Heart left ventricle (tissue), 16 donors: ENCODE data around the gene AMZ2. TPM values are rescaled to one million over a fixed set of nuclear protein-coding genes. Genes with fewer than 3 reads are reported as not detected.

Experiments
- ATAC-seq, 4 donors: fragments of 200-7000 bp; cut with Tn5 transposase; one replicate each; pipeline ENCODE4 v1.9.1; 2020 to 2022; ENCODE audit warnings: moderate library complexity in 4 of 4, mild to moderate bottlenecking in 3 of 4, moderate number of reproducible peaks in 1 of 4
- DNase-seq, 5 donors: peaks; one replicate each; pipeline ENCODE4 v3.0.0-alpha.2; 2020
- H3K27ac ChIP-seq, 12 donors: fragments of 200-600 bp; sonication (generic) in 4 of 12; one replicate each; pipeline versions ENCODE4 v1.5.0 to v1.8.0; 2016 to 2022; ENCODE audit warnings: mild to moderate bottlenecking in 2 of 12
- H3K27me3 ChIP-seq, 9 donors: fragments of 200-600 bp; sonication (generic) in 2 of 9; one replicate each; pipeline versions ENCODE4 v1.5.1 to v1.8.0; 2016 to 2022; ENCODE audit warnings: mild to moderate bottlenecking in 3 of 9
- H3K36me3 ChIP-seq, 9 donors: fragments of 200-600 bp; sonication (generic) in 2 of 9; one replicate each; pipeline versions ENCODE4 v1.5.0 to v1.8.0; 2018 to 2022; ENCODE audit warnings: mild to moderate bottlenecking in 2 of 9
- H3K4me1 ChIP-seq, 12 donors: fragments of 200-600 bp; sonication (generic) in 4 of 12; one replicate each; pipeline versions ENCODE4 v1.5.0 to v1.8.0; 2016 to 2022; ENCODE audit warnings: mild to moderate bottlenecking in 3 of 12
- H3K4me3 ChIP-seq, 12 donors: fragments of 200-600 bp; sonication (generic) in 4 of 12; one replicate each; pipeline versions ENCODE4 v1.5.0 to v1.8.0; 2017 to 2022; ENCODE audit warnings: mild to moderate bottlenecking in 9 of 12, moderate library complexity in 4 of 12
- H3K9me3 ChIP-seq, 12 donors: fragments of 200-600 bp; sonication (generic) in 4 of 12; one replicate each; pipeline versions ENCODE4 v1.5.0 to v1.8.0; 2016 to 2022; ENCODE audit warnings: mild to moderate bottlenecking in 1 of 12
- CTCF ChIP-seq, 12 donors: fragments of 200-600 bp; sonication (generic) in 4 of 12; IDR thresholded peaks; one replicate each; pipeline versions ENCODE4 v1.5.0 to v1.8.0; 2018 to 2022; ENCODE audit warnings: antibody characterized with exemption in 12 of 12, mild to moderate bottlenecking in 5 of 12
- POLR2A ChIP-seq, 2 donors: fragments of 450-650 bp; IDR thresholded peaks; one replicate each; pipeline ENCODE4 v1.6.1; 2017; ENCODE audit warnings: antibody characterized with exemption in 2 of 2, mild to moderate bottlenecking in 2 of 2, moderate library complexity in 2 of 2
- WGBS, 4 donors: extraction: QIAGEN DNeasy Blood & Tissue Kit in 2 of 4; methylation state at CpG; one replicate each; pipeline versions ENCODE4 v1.1.5 to v1.1.7; 2013 to 2018; 5-methylcytosine and 5-hydroxymethylcytosine counted together
- intact Hi-C, 10 donors: fragments of 100-400 bp; cut with DNase I; formaldehyde crosslinking; loops; one replicate each; pipeline versions ENCODE4 v1.11.1 to v1.14.2; 2022
- polyA plus RNA-seq, 2 donors: library from polyadenylated mRNA; stranded (reverse); fragments of 200-250 nt; gene quantifications; one replicate each; pipeline ENCODE4 v1.2.3, GENCODE V29; 2013
- total RNA-seq, 9 donors: library from RNA; depleted of rRNA in 2 of 9; stranded (reverse); fragments of >200 nt in 2 of 9; fragmentation: NEBNext Ultra II Directional in 3 of 9; extraction: Animal tissue kit (Norgen Biotek cat#: 25700) in 3 of 9; gene quantifications; one replicate each; pipeline versions ENCODE4 v1.1.0 to v1.2.4, GENCODE V29; 2016 to 2023
- donor health status: ischemic (EF 13 %, LVEDD 7.1; RV severe dilation, severe dysfunction).
- donor health status: healthy with polysubstance abuse.
- donor health status: DM: no; HTN: yes; CAD: no.
- donor health status: DM: no; HTN: no; CAD: no.
- donor health status: ischemic (EF 25% LVEDD 6.9; RV normal size, moderate dysfunction).
- donor health status: ischemic (EF 25% LVEDD 5.7; RV mildly dilated, moderate dysfunction).
- donor health status: healthy.
- donor health status: DM: yes; HTN: yes; CAD: no.
- donor health status: ischemic (EF 35%, LVEDD 5.7; RV mildly dilated, moderate dysfunction).
- donor health status: nonischemic (EF 11% LVEDD 7.7; RV severe dilation, severe dysfunction).
- donor health status: DM: yes; HTN: yes; CAD: no.
- donor health status: PGD.
- donor health status: ischemic (EF 29% LVEDD 5.4; RV normal size, mild dysfunction).
- donor health status: nonischemic (EF 23%, LVEDD 6.1; RV moderate dilation, normal function).

Gene AMZ2
- total and polyA plus RNA-seq, 11 donors, result 52.9 to 141 (median 89.1) TPM

- Histone ChIP-seq H3K4me1 (peaks cover 0 to 31% (median 0%) of the 10 kb centered on the region in 12 donors), H3K27me3 (peaks cover 0 to 28% (median 0%) of the 10 kb centered on the region in 9 donors), H3K27ac (no peak overlapping the region), H3K36me3 (no peaks in the 10 kb centered on the region), H3K4me3 (no peak overlapping the region), H3K9me3 (no peaks in the 10 kb centered on the region)
- TF ChIP-seq POLR2A (IDR thresholded peaks at IDR 0.05) (no peak), CTCF (IDR thresholded peaks at IDR 0.05) (no peak)
- DNase-seq (no peak), ATAC-seq (no peak)
- intact Hi-C loops, result loop anchor here in 2 of 10 donors (5.0 to 10.0 kb wide), 2 partner anchors 64 to 76 kb away; no protein-coding TSS in a partner anchor
Observed at GRCh38 chr17:68298601-68299000, 50.8 kb downstream of the AMZ2 start.

GRCh38 chr17:68299817-68300216 lies 52.0 kb downstream of the AMZ2 start:
- 95 to 98% (median 98%) methylated on average over 2 to 3 of the region's 3 CpGs for WGBS, 4 donors
- intact Hi-C loops, result loop anchor here in 2 of 10 donors (5.0 to 10.0 kb wide), 2 partner anchors 62 to 75 kb away; no protein-coding TSS in a partner anchor

GRCh38 chr17:68301438-68301959 lies 53.7 kb downstream of the AMZ2 start:
- Histone ChIP-seq H3K36me3 (no peaks in the 10 kb centered on the region), H3K27ac (peak overlapping the region in 1 of 12 donors; percentile 49), H3K4me3 (no peak overlapping the region), H3K27me3 (peaks cover 0 to 3% (median 0%) of the 10 kb centered on the region in 9 donors), H3K9me3 (no peaks in the 10 kb centered on the region), H3K4me1 (peaks cover 0 to 23% (median 0%) of the 10 kb centered on the region in 12 donors)
- TF ChIP-seq POLR2A (IDR thresholded peaks at IDR 0.05) (no peak), CTCF (IDR thresholded peaks at IDR 0.05) (no peak)
- intact Hi-C loops, result no loop called here
- 64 to 73% (median 66%) methylated on average over 9 of the region's 9 CpGs for WGBS, 4 donors
- ATAC-seq (peak in 1 of 4 donors; percentile 70), DNase-seq (no peak)

More at GRCh38 chr17:68299817-68300216, 52.0 kb downstream of the AMZ2 start:
- peaks cover 0 to 31% (median 0%) of the 10 kb centered on the region in 12 donors for H3K4me1 ChIP-seq
- TF ChIP-seq CTCF (IDR thresholded peaks at IDR 0.05) (no peak), POLR2A (IDR thresholded peaks at IDR 0.05) (no peak)
- DNase-seq (no peak), ATAC-seq (no peak)
- no peak overlapping the region for H3K27ac ChIP-seq
- H3K27me3 ChIP-seq, result peaks cover 0 to 18% (median 0%) of the 10 kb centered on the region in 9 donors
- no peak overlapping the region for H3K4me3 ChIP-seq
- no peaks in the 10 kb centered on the region for H3K36me3 ChIP-seq
- no peaks in the 10 kb centered on the region for H3K9me3 ChIP-seq

- Histone ChIP-seq H3K36me3 (no peaks in the 10 kb centered on the region), H3K27me3 (no peaks in the 10 kb centered on the region), H3K4me1 (peaks cover 0 to 17% (median 0%) of the 10 kb centered on the region in 12 donors), H3K27ac (peak overlapping the region in 1 of 12 donors; percentile 49), H3K4me3 (no peak overlapping the region), H3K9me3 (no peaks in the 10 kb centered on the region)
- no peak for DNase-seq
- intact Hi-C loops, result no loop called here
- WGBS, 4 donors, result 56 to 68% (median 65%) methylated on average over 10 of the region's 10 CpGs
- no peak for TF ChIP-seq POLR2A (IDR thresholded peaks at IDR 0.05)
- no peak for TF ChIP-seq CTCF (IDR thresholded peaks at IDR 0.05)
- ATAC-seq, result peak in 2 of 4 donors; percentile 15 to 49
Observed at GRCh38 chr17:68302066-68302564, 54.3 kb downstream of the AMZ2 start.
